ENCODE results near the gene CES3.
A peak's percentile ranks its signal among the peaks of the same experiment; 100 is the strongest.
"Not testable (repeated sequence)": the region's sequence is repeated elsewhere in the genome, so short reads cannot be mapped to it uniquely, and the experiment has no call there.

Gene CES3

GRCh38 chr16:66927918-66928649, 33.0 kb upstream of the CES3 start:
- no peak for DNase-seq

- DNase-seq, result peak; percentile 19
Measured at GRCh38 chr16:66928702-66929388, 32.2 kb upstream of the CES3 start.

GRCh38 chr16:66930189-66930588, 30.9 kb upstream of the CES3 start:
- peak; percentile 33 for DNase-seq

GRCh38 chr16:66931665-66932064, 29.4 kb upstream of the CES3 start:
- DNase-seq, result no peak

- DNase-seq, result no peak
Measured at GRCh38 chr16:66932076-66932475, 29.0 kb upstream of the CES3 start.

- DNase-seq, result no peak
Measured at GRCh38 chr16:66933776-66934137, 27.3 kb upstream of the CES3 start.

GRCh38 chr16:66934138-66934838, 26.8 kb upstream of the CES3 start, which contains the start of gene CIAO2B:
CIAO2B (minus strand) TSS chr16:66934402; CDS start chr16:66934364, 38 bp downstream.
- peak; percentile 89 for DNase-seq

GRCh38 chr16:66934839-66935313, 26.2 kb upstream of the CES3 start:
- peak; percentile 20 for DNase-seq

GRCh38 chr16:66935314-66936011, 25.6 kb upstream of the CES3 start, which contains the start of gene CES2:
CES2 (plus strand) TSS chr16:66935516; CDS start chr16:66935636, 120 bp downstream.
- DNase-seq, result no peak

- no peak for DNase-seq
Measured at GRCh38 chr16:66936462-66936861, 24.6 kb upstream of the CES3 start.

GRCh38 chr16:66936889-66937554, 24.0 kb upstream of the CES3 start:
- DNase-seq, result no peak

- DNase-seq, result no peak
Measured at GRCh38 chr16:66937725-66938337, 23.2 kb upstream of the CES3 start.

- no peak for DNase-seq
Measured at GRCh38 chr16:66939366-66939765, 21.7 kb upstream of the CES3 start.

GRCh38 chr16:66940236-66940635, 20.8 kb upstream of the CES3 start:
- DNase-seq, result no peak

GRCh38 chr16:66942981-66943380, 18.1 kb upstream of the CES3 start:
- DNase-seq, result no peak

- DNase-seq, result no peak
Measured at GRCh38 chr16:66943426-66944053, 17.5 kb upstream of the CES3 start.

GRCh38 chr16:66944054-66944441, 17.0 kb upstream of the CES3 start:
- no peak for DNase-seq

- not testable (repeated sequence) for DNase-seq
Measured at GRCh38 chr16:66944971-66945370, 16.1 kb upstream of the CES3 start.

GRCh38 chr16:66945939-66946338, 15.1 kb upstream of the CES3 start:
- no peak for DNase-seq

- no peak for DNase-seq
Measured at GRCh38 chr16:66946541-66946940, 14.5 kb upstream of the CES3 start.

GRCh38 chr16:66946974-66947301, 14.1 kb upstream of the CES3 start:
- no peak for DNase-seq
